Activated CD8-positive, alpha-beta memory T cell treated with anti-CD3 and anti-CD28 coated beads for 36 hours (primary cell): ENCODE results near the gene CCDC174. TPM values are rescaled to one million over a fixed set of nuclear protein-coding genes. Genes with fewer than 3 reads are reported as not detected.

Source experiments
- total RNA-seq, 2 experiments: library from RNA; stranded (reverse); gene quantifications; one replicate each; pipeline ENCODE4 v1.2.3, GENCODE V29; 2021

The CCDC174 gene
- total RNA-seq, 2 experiments from 2014 or later: 12.6 to 15.3 TPM

Other genes with a start within 250 kb of the CCDC174 start
- gene SLC6A6, start 249.2 kb upstream of the CCDC174 start, total RNA-seq: 10 to 100 TPM; 44.2 to 46.4 TPM
- gene GRIP2, start 111.4 kb upstream of the CCDC174 start, total RNA-seq: not detected
- under 1 TPM in 1 of 2 experiments, not detected in 1; 0.08 TPM for gene C3orf20, start 23.4 kb downstream of the CCDC174 start, total RNA-seq
- gene FGD5, start 167.2 kb downstream of the CCDC174 start, total RNA-seq: not detected